Spleen (tissue), 7 donors: ENCODE data around the gene PTPRE.

Source experiments
- CTCF ChIP-seq, 11 experiments: fragments of 200-600 bp in 7 of 11; fragments of 450-650 bp in 4 of 11; sonication (generic) in 4 of 11; IDR thresholded peaks in 8 of 11; conservative IDR thresholded peaks in 3 of 11; 1 replicate in 7 of 11; 2 replicates in 4 of 11; pipeline versions ENCODE4 v1.4.0 to v1.8.0; 2016 to 2021; ENCODE audit warnings: antibody characterized with exemption in 11 of 11, inconsistent platforms in 4 of 11, mild to moderate bottlenecking in 1 of 11
- POLR2A ChIP-seq, 3 donors: fragments of 450-650 bp; IDR thresholded peaks; one replicate each; pipeline ENCODE4 v1.5.1; 2017; ENCODE audit warnings: antibody characterized with exemption in 3 of 3, mild to moderate bottlenecking in 1 of 3
- donor health status: DM: no; HTN: no; CAD: no; lungs with moderate emphysema.
- donor health status: DM: no; HTN: no; CAD: no.
- donor health status: DM: no; HTN: no; CAD: no.

GRCh38 chr10:128018236-128018635 lies 111.3 kb downstream of the PTPRE start:
- TF ChIP-seq CTCF (IDR thresholded peaks at IDR 0.05 in 8 of 11, conservative IDR thresholded peaks at IDR 0.05 in 3 of 11) (no peak), POLR2A (IDR thresholded peaks at IDR 0.05) (no peak)
